ENCODE results near the gene IL7R. TPM values are rescaled to one million over a fixed set of nuclear protein-coding genes. Genes with fewer than 3 reads are reported as not detected.

Gene IL7R
- total RNA-seq, 1 experiment from 2014 or later: 0.41 TPM

GRCh38 chr5:35821513-35821912 is 35.2 kb upstream of the IL7R start:
- TF ChIP-seq CTCF (conservative IDR thresholded peaks at IDR 0.05) (no peak), EZH2 (IDR thresholded peaks at IDR 0.05; ENCODE audit: low read depth) (no peak)
- DNase-seq: peak in 1 of 2 experiments; percentile 15
- Histone ChIP-seq H3K4me2 (no peak overlapping the region), H3K79me2 (ENCODE audit: low read depth) (no peaks in the 10 kb centered on the region), H3K9me3 (ENCODE audit: insufficient read depth, low read depth) (no peaks in the 10 kb centered on the region), H4K20me1 (ENCODE audit: insufficient read depth) (no peaks in the 10 kb centered on the region), H2AFZ (no peak overlapping the region), H3K4me1 (replicated peaks; ENCODE audit: insufficient read depth) (no peaks in the 10 kb centered on the region), H3K9me2 (ENCODE audit: insufficient read depth) (no peaks in the 10 kb centered on the region), H3K27ac (no peak overlapping the region), H3K27me3 (ENCODE audit: insufficient read depth, low read depth) (0 out of 2 replicates have a peak, but pooled peaks cover 9% of the 10 kb centered on the region), H3K36me3 (ENCODE audit: low read depth) (no peaks in the 10 kb centered on the region), H3F3A (ENCODE audit: insufficient read depth, low read depth) (no peaks in the 10 kb centered on the region), H3K4me3 (no peak overlapping the region)
- CTCF ChIA-PET: no interaction called here
- POLR2A ChIA-PET (ENCODE audit: unreplicated experiment): no interaction called here
- no TSS peak for BruUV-seq (replicated peaks)
- intact Hi-C loops (cut with micrococcal nuclease; ENCODE audit: unreplicated experiment): no loop called here

GRCh38 chr5:35822511-35822910 is 34.2 kb upstream of the IL7R start:
- no peak for TF ChIP-seq EZH2 (IDR thresholded peaks at IDR 0.05; ENCODE audit: low read depth)
- no peak for TF ChIP-seq CTCF (conservative IDR thresholded peaks at IDR 0.05)
- POLR2A ChIA-PET (ENCODE audit: unreplicated experiment): no interaction called here
- H3F3A ChIP-seq (ENCODE audit: insufficient read depth, low read depth): no peaks in the 10 kb centered on the region
- CTCF ChIA-PET: no interaction called here
- H2AFZ ChIP-seq: no peak overlapping the region
- no peaks in the 10 kb centered on the region for H3K4me1 ChIP-seq (replicated peaks; ENCODE audit: insufficient read depth)
- 0 out of 2 replicates have a peak, but pooled peaks cover 9% of the 10 kb centered on the region for H3K27me3 ChIP-seq (ENCODE audit: insufficient read depth, low read depth)
- no TSS peak for BruUV-seq (replicated peaks)
- no peak overlapping the region for H3K4me3 ChIP-seq
- no peaks in the 10 kb centered on the region for H3K79me2 ChIP-seq (ENCODE audit: low read depth)
- no peak overlapping the region for H3K27ac ChIP-seq
- H3K9me3 ChIP-seq (ENCODE audit: insufficient read depth, low read depth): no peaks in the 10 kb centered on the region
- peak in 1 of 2 experiments; percentile 29 for DNase-seq
- H4K20me1 ChIP-seq (ENCODE audit: insufficient read depth): no peaks in the 10 kb centered on the region
- H3K4me2 ChIP-seq: no peak overlapping the region
- no peaks in the 10 kb centered on the region for H3K9me2 ChIP-seq (ENCODE audit: insufficient read depth)
- intact Hi-C loops (cut with micrococcal nuclease; ENCODE audit: unreplicated experiment): no loop called here
- H3K36me3 ChIP-seq (ENCODE audit: low read depth): no peaks in the 10 kb centered on the region

GRCh38 chr5:35823347-35824098 is 33.2 kb upstream of the IL7R start:
- H3K4me1 ChIP-seq (replicated peaks; ENCODE audit: insufficient read depth): no peaks in the 10 kb centered on the region
- intact Hi-C loops (cut with micrococcal nuclease; ENCODE audit: unreplicated experiment): no loop called here
- no peak overlapping the region for H2AFZ ChIP-seq
- ChIA-PET CTCF (no interaction called here), POLR2A (ENCODE audit: unreplicated experiment) (interaction anchor here (0.6 kb wide), 1 partner anchor 760 kb away, joined by 4 read pairs; no protein-coding TSS in a partner anchor)
- no TSS peak for BruUV-seq (replicated peaks)
- H4K20me1 ChIP-seq (ENCODE audit: insufficient read depth): no peaks in the 10 kb centered on the region
- no peaks in the 10 kb centered on the region for H3K79me2 ChIP-seq (ENCODE audit: low read depth)
- no peak overlapping the region for H3K4me3 ChIP-seq
- H3K27me3 ChIP-seq (ENCODE audit: insufficient read depth, low read depth): 0 out of 2 replicates have a peak, but pooled peaks cover 9% of the 10 kb centered on the region
- H3K27ac ChIP-seq: no peak overlapping the region
- no peaks in the 10 kb centered on the region for H3K9me3 ChIP-seq (ENCODE audit: insufficient read depth, low read depth)
- DNase-seq: peak in 1 of 2 experiments; percentile 27
- no peaks in the 10 kb centered on the region for H3K9me2 ChIP-seq (ENCODE audit: insufficient read depth)
- no peaks in the 10 kb centered on the region for H3F3A ChIP-seq (ENCODE audit: insufficient read depth, low read depth)
- TF ChIP-seq CTCF (conservative IDR thresholded peaks at IDR 0.05) (no peak), EZH2 (IDR thresholded peaks at IDR 0.05; ENCODE audit: low read depth) (no peak)
- no peak overlapping the region for H3K4me2 ChIP-seq
- no peaks in the 10 kb centered on the region for H3K36me3 ChIP-seq (ENCODE audit: low read depth)

All from PC-9 (cell line).